ENCODE data around the gene COL11A2.

GRCh38 chr6:33118525-33119123 lies 73.6 kb downstream of the COL11A2 start:
- TF ChIP-seq RARB (CRISPR knock-in tag; IDR thresholded peaks at IDR 0.05) (no peak), ARNTL (CRISPR knock-in tag; IDR thresholded peaks at IDR 0.05; ENCODE audit: borderline replicate concordance, low read depth) (no peak), CSRNP3 (CRISPR knock-in tag; IDR thresholded peaks at IDR 0.05) (no peak), TOX (CRISPR knock-in tag; IDR thresholded peaks at IDR 0.05; ENCODE audit: borderline replicate concordance) (no peak), CREB5 (CRISPR knock-in tag; IDR thresholded peaks at IDR 0.05; ENCODE audit: low read depth) (no peak), GLIS3 (CRISPR knock-in tag; IDR thresholded peaks at IDR 0.05) (no peak), PPARA (CRISPR knock-in tag; IDR thresholded peaks at IDR 0.05; ENCODE audit: borderline replicate concordance) (no peak), SNAI2 (CRISPR knock-in tag; IDR thresholded peaks at IDR 0.05) (no peak), ZFP30 (CRISPR knock-in tag; IDR thresholded peaks at IDR 0.05) (no peak), PATZ1 (CRISPR knock-in tag; IDR thresholded peaks at IDR 0.05; ENCODE audit: borderline replicate concordance) (no peak), ZFP3 (CRISPR knock-in tag; IDR thresholded peaks at IDR 0.05) (no peak), ZC3H10 (CRISPR knock-in tag; IDR thresholded peaks at IDR 0.05) (no peak), ZNF70 (CRISPR knock-in tag; IDR thresholded peaks at IDR 0.05) (no peak), TSHZ2 (CRISPR knock-in tag; IDR thresholded peaks at IDR 0.05) (no peak)

Data from SK-N-SH treated with all-trans-retinoic acid at 6 μM for 48 hours (cell line).